Dermis microvascular lymphatic vessel endothelial cell (primary cell): ENCODE measurements around the gene MEIOB. TPM values are rescaled to one million over a fixed set of nuclear protein-coding genes. Genes with fewer than 3 reads are reported as not detected.
"Not testable (repeated sequence)": the region's sequence is repeated elsewhere in the genome, so short reads cannot be mapped to it uniquely, and the experiment has no call there.

Source experiments
- DNase-seq, 2 donors: peaks; one replicate each; pipeline versions ENCODE4 v3.0.0 to v3.0.0-alpha.2; 2010; ENCODE audit warnings: low read depth in 2 of 2
- total RNA-seq: library from RNA; depleted of rRNA; stranded (reverse); fragments of >200 nt; gene quantifications from 2 replicates; pipeline ENCODE4 v1.2.1, GENCODE V29; 2014

The MEIOB gene
- total RNA-seq, 1 donor from 2014 or later = not detected

DNA sequence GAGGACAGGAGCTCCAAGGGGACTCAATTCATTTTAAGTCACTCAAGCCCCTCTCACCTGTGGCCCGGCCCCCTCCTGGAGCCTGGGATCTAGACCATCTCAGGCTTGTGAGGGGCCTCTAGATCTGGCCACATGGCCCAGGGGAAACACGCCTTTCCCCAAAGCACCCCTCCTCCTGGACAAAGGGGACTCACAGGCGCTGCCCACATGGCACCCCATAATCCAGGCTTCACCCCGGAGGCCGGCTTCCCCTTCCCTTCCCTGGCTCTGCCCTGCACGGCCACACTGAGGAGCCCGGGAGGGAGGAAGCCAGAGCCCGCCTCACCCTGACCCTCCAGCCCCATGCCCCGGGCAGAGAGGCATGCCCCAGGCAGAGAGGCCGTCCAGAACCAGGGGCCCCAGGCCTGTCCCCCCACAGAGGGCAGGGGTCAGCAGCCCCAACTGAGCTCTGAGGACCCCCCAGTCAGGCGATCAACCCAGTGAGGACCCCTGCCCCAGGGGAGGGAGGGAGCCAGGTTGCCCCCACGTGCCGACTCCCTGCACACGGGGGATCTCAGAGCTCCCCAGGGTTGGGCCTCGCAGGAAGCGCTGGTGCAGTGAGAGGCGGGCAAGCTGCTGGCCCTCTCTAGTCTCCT, 35.4 kb upstream of the MEIOB start:
- DNase-seq = no peak

DNA sequence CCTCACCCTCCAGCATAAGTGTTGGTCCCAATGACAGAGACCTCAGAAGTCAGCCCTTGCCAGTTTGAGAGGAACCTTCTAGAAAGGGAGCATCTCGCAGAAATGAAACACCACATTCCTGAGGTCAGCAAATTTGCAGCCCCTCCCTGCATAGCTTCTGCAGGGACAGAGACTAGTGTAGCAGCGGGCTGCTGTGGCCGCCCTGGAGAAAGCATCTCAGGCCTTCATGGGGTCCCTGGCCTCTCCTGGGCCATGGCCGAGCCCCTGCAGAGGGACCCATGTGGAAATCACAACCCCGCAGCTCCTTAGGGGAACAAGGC, 34.8 kb upstream of the MEIOB start:
- no peak for DNase-seq

DNA sequence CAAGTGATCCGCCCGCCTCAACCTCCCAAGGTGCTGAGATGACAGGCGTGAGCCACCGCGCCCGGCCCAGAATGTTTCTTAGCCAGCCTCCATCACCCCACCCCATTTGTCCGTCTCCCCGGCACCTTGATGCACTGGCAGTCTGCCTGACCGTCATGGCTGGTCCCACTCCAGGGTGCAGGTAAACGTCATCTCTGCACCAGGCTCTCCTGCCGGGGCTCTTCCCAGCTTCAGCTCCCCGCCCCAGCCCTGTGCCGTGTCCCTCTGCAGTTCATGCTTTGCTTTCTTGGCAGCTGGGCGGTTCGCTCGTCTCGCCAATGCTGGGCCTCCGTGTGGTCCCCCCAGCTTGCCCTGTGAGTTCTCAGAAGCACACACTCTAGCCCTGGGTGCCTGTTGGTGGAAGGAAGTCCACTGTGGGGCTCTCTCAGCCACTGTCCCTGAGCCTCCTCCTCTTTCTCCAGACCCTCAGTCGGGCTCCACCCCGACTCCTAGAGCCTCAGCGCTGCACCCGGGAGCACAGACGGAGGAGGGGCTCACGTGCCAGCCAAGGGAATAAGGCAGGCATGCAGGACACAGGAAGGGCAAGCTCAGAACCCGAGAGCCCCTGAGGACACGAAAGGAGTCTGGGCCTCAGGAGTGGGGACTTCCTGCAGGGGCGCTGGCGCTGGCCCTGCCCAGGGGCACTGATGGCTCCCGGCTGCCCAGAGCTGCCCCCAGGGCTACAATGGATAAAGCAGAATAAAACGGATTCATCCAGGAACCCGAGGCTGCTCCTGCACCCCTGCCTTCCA, 34.3 kb upstream of the MEIOB start:
- DNase-seq = no peak

GRCh38 chr16:1903845-1904840, 32.2 kb upstream of the MEIOB start:
- no peak for DNase-seq

DNA sequence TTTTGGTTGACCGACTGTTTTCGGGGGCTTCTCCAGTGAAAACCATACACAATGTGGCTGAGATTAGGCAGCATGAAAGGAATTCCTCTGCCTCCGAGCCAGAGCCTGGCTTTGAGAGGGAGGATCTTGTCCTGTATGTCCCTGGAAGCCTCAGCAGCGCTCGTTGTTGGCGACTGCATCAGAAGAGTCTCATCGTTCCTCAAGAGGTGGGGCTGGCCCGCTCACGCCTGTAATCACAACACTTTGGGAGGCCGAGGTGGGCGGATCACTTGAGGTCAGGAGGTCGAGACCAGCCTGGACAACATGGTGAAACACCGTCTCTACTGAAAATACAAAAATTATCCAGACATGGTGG, 31.2 kb upstream of the MEIOB start:
- no peak for DNase-seq

DNA sequence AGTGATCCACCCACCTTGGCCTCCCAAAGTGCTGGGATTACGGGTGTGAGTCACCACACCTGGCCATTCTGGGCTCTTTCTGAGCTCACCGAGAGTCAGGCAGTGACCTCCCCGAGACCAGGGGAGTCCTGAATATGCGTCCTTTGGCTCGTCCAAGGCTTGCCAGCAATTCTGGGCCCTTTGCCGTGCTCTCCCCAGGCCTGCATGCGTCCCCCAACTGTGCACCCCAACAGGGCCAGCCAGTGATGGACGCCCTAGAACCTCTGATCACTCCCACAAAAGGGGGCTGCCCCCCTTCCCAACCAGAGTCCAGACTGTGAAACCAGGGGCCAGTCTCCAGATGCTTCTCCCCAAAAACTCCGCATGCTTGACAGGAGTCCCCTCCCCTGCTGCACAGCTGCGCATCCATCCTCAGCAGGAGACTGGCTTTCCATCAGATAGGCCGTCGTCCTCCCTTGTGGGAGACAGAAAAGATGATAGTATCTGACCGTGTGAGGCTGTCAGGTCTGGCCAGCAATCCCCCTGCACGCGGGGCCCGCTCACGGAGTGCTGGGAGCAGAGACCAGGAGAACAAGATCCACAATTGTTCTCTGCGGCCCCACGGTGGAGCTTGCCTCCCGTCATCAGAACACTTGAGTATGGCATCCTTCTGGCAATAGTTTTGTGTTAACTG, 30.7 kb upstream of the MEIOB start:
- DNase-seq = no peak

GRCh38 chr16:1900452-1900774, 28.4 kb upstream of the MEIOB start:
- DNase-seq = no peak

- DNase-seq = no peak
Observed at GRCh38 chr16:1899641-1900451, 27.9 kb upstream of the MEIOB start.

DNA sequence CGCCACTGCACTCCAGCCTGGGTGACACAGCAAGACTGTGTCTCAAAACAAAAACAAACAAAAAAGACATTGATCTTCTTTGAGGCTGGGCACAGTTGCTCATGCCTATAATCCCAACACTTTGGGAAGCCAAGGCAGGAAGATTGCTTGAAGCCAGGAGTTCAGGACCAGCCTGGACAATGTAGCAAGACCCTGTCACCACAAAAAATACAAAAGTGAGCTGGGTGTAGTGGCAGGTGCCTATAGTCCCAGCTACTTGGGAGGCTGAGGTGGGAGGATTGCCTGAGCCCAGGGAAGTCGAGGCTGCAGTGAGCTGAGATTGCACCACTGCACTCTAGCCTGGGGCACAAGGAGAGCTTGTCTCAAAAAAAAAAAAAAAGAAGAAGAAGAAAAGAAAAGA, 25.7 kb upstream of the MEIOB start:
- DNase-seq = not testable (repeated sequence)

GRCh38 chr16:1895949-1896675, 24.1 kb upstream of the MEIOB start:
- no peak for DNase-seq

DNA sequence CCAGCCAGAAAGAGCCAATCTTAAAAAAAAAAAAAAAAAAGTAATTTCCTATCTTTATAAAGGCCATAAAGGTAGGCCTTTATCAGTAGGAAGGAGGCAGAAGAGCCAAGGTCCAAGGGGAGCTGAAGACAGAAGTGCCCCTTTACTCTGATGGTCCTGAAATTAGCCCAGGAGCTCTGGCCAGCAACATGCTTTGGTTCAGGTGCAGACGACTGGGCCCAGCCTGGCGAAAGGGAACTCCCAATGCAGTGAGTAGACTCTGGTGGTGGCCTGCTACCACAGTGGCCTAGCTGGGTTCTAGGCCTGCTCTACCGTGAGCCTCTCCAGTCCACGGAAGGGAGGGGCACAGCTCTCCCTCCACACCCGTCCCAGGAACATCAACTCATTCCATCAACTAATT, 23.1 kb upstream of the MEIOB start:
- DNase-seq = no peak

GRCh38 chr16:1890708-1891050, 18.7 kb upstream of the MEIOB start:
- DNase-seq = no peak

- no peak for DNase-seq
Observed at GRCh38 chr16:1890024-1890707, 18.2 kb upstream of the MEIOB start.

- DNase-seq = no peak
Observed at GRCh38 chr16:1887711-1888354, 15.9 kb upstream of the MEIOB start.

- no peak for DNase-seq
Observed at GRCh38 chr16:1884889-1885288, 12.9 kb upstream of the MEIOB start.

- peak; percentile 17 to 18 for DNase-seq
Observed at GRCh38 chr16:1884155-1884760, 12.3 kb upstream of the MEIOB start.

DNA sequence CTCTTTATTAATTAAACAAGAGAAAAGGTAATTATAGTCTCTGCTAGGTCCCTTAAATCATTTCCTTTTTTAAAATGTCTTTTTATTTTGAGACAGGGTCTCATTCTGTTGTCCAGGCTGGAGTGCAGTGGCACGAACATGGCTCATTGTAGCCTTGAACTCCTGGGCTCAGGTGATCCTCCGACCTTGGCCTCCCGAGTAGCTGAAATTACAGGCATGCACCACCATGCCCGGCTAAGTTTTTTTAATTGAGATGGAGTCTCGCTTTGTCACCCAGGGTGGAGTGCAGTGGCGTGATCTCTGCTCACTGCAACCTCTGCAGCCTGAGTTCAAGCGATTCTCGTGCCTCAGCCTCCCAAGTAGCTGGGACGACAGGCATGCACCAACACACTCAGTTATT, 9.2 kb upstream of the MEIOB start:
- DNase-seq = not testable (repeated sequence)

DNA sequence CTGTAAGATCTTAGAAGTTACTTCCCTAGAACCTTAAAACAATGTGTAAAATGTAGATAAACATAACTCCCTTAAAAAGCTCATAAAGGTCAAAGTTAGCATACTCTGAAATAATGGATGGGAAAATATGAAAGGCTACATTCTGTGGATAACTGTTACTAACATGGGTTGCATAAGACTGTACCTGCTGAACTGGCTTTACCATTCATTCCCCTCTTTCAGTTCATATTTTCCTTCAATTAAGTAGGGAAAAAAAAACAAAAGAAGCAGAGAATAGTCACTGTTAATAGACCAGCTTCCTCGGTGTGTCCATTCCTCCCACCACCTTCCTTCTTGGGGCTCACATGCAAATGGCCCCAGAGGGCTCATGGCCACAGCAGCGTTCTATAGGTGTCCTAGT, 7.5 kb upstream of the MEIOB start:
- no peak for DNase-seq

DNA sequence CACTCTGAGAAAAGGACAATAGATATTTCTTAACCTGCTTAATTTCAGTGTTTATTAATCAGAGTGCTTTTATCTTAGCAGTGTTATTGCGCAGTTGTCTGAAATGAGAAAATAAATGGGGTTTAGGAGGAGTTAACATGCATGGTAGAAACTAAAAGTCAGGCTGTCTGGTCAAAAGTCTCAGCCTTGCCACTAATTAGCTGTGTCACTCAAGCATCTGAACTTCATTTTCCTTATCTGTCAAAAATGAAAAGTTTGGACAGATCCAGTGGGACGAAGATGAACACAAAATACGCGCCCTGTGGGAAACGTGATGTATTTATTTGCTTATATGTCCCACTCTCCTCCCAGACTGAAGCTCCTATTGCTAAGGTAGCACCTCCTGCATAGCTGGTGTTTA, 6.3 kb upstream of the MEIOB start:
- DNase-seq = no peak
